Left ventricle myocardium inferior (tissue), 1 donor: ENCODE measurements around the gene MYBPC3. TPM values are rescaled to one million over a fixed set of nuclear protein-coding genes. Genes with fewer than 3 reads are reported as not detected.
"Not testable (repeated sequence)": the region's sequence is repeated elsewhere in the genome, so short reads cannot be mapped to it uniquely, and the experiment has no call there.

Source experiments
- DNase-seq: peaks from one replicate; pipeline ENCODE4 v3.0.0-alpha.2; 2020
- H3K27ac ChIP-seq: fragments of 200-600 bp; replicated peaks from 2 replicates; pipeline ENCODE4 v1.8.0; 2021
- H3K27me3 ChIP-seq: fragments of 200-600 bp; 2 replicates; pipeline ENCODE4 v1.8.0; 2021; ENCODE audit warnings: low read depth
- H3K36me3 ChIP-seq: fragments of 200-600 bp; 2 replicates; pipeline ENCODE4 v1.8.0; 2021
- H3K4me1 ChIP-seq: fragments of 200-600 bp; 2 replicates; pipeline ENCODE4 v1.8.0; 2021
- H3K4me3 ChIP-seq: fragments of 200-600 bp; 2 replicates; pipeline ENCODE4 v1.8.0; 2021; ENCODE audit warnings: mild to moderate bottlenecking, moderate library complexity
- H3K9me3 ChIP-seq: fragments of 200-600 bp; replicated peaks from 2 replicates; pipeline ENCODE4 v1.8.0; 2021
- intact Hi-C: fragments of 100-400 bp; cut with micrococcal nuclease; formaldehyde crosslinking; loops from one replicate; pipeline ENCODE4 v1.11.0; 2022
- total RNA-seq: library from RNA; stranded (reverse); fragmentation: NEBNext Ultra II Directional; extraction: Animal tissue kit (Norgen Biotek cat#: 25700); gene quantifications from one replicate; pipeline ENCODE4 v1.2.1, GENCODE V29; 2021
- TF ChIP-seq, protein P1 (sequence below): fragments of 200-600 bp; IDR thresholded peaks from 2 replicates; pipeline ENCODE4 v1.8.0; 2021; ENCODE audit warnings: antibody characterized with exemption, mild to moderate bottlenecking, borderline replicate concordance
- donor health status: DM: no; HTN: yes; CAD: no; lungs with severe emphysema.

Gene MYBPC3
- total RNA-seq, 1 donor from 2014 or later: 2,538 TPM

DNA sequence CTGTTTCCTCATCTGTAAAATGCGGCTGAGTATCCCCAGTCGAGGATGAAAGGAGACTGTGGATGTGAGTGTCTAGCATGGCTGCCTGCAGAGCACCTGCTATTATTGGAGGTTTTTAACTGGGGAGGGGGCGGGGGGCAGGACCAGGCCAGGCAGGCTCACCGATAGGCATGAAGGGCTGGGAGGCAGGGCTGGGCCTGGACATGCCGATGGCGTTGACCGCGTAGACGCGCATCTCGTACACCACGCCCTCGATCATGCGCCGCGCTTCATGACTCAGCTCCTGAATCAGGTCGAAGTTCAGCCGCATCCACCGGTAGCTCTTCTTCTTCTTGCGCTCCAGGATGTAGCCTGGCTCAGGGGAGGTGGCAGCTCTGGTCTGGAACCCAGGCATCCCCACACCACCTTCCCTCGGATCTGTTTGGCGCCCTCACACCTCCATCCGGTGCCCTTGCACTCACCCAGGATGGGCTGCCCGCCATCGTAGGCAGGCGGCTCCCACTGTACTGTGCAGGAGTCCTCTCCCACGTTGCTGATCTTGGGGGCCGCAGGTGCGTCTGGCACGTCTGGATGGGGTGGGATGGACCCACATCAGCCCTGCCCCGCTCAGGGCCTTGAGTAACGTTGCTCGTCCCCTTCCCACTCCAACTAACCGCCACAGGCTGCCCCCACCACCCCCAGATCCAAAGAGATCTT lies 15.1 kb downstream of the MYBPC3 start:
- peaks cover 88% of the 10 kb centered on the region for H3K4me1 ChIP-seq
- peaks cover 88% of the 10 kb centered on the region for H3K36me3 ChIP-seq
- no peaks in the 10 kb centered on the region for H3K27me3 ChIP-seq
- H3K9me3 ChIP-seq: no peaks in the 10 kb centered on the region
- DNase-seq: no peak
- no peak overlapping the region for H3K4me3 ChIP-seq
- intact Hi-C loops: no loop called here
- H3K27ac ChIP-seq: peak overlapping the region; percentile 97
- TF ChIP-seq, protein P1, sequence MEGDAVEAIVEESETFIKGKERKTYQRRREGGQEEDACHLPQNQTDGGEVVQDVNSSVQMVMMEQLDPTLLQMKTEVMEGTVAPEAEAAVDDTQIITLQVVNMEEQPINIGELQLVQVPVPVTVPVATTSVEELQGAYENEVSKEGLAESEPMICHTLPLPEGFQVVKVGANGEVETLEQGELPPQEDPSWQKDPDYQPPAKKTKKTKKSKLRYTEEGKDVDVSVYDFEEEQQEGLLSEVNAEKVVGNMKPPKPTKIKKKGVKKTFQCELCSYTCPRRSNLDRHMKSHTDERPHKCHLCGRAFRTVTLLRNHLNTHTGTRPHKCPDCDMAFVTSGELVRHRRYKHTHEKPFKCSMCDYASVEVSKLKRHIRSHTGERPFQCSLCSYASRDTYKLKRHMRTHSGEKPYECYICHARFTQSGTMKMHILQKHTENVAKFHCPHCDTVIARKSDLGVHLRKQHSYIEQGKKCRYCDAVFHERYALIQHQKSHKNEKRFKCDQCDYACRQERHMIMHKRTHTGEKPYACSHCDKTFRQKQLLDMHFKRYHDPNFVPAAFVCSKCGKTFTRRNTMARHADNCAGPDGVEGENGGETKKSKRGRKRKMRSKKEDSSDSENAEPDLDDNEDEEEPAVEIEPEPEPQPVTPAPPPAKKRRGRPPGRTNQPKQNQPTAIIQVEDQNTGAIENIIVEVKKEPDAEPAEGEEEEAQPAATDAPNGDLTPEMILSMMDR: no peak

DNA sequence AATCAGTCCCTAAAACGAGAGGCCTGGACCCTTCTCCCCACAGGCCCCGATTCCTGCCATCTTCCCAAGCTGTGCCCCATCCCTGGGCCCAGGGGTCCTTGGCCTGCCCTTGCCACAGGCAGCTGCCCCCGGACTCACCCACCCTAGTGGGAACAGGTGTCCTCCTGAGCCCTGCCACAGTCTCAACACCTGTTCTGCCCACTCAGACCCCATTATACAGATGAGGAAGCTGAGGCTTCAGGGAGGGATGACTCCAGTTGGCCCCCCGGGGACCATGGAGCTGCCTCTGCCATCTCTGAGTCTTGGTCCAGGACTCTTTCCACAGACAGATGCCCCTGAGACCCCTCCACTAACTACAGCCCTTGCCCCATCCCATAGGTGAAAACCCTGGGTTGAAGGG lies 15.9 kb downstream of the MYBPC3 start:
- DNase-seq: no peak
- intact Hi-C loops: no loop called here
- peak overlapping the region; percentile 97 for H3K27ac ChIP-seq

DNA sequence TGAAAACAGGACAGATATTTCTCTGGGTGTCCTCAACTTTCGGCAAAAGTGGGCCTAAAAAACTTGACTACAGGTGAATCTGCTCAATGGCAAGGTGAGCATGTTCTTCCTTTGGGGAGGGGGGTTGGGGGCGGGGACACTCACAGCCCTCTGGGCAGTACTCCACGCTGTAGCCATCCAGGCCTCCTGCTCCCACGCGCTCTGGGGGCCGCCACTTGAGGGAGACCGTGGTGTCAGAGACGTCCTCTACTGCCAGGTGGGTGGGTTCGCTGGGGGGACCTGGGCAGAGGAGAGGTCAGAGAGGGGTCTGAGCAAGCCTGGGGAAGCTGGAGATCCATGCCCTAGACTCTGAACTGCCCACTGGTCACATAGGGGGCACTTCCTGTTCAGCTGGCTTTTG lies 16.8 kb downstream of the MYBPC3 start:
- Histone ChIP-seq H3K9me3 (no peaks in the 10 kb centered on the region), H3K36me3 (peaks cover 88% of the 10 kb centered on the region), H3K27me3 (no peaks in the 10 kb centered on the region), H3K4me3 (no peak overlapping the region), H3K4me1 (peaks cover 88% of the 10 kb centered on the region), H3K27ac (peak overlapping the region; percentile 97)
- no peak for DNase-seq
- intact Hi-C loops: no loop called here
- TF ChIP-seq, protein P1: no peak

More for the DNA sequence above, 15.9 kb downstream of the MYBPC3 start:
- Histone ChIP-seq H3K36me3 (peaks cover 89% of the 10 kb centered on the region), H3K27me3 (no peaks in the 10 kb centered on the region), H3K4me3 (no peak overlapping the region), H3K9me3 (no peaks in the 10 kb centered on the region), H3K4me1 (peaks cover 88% of the 10 kb centered on the region)
- TF ChIP-seq, protein P1: no peak

DNA sequence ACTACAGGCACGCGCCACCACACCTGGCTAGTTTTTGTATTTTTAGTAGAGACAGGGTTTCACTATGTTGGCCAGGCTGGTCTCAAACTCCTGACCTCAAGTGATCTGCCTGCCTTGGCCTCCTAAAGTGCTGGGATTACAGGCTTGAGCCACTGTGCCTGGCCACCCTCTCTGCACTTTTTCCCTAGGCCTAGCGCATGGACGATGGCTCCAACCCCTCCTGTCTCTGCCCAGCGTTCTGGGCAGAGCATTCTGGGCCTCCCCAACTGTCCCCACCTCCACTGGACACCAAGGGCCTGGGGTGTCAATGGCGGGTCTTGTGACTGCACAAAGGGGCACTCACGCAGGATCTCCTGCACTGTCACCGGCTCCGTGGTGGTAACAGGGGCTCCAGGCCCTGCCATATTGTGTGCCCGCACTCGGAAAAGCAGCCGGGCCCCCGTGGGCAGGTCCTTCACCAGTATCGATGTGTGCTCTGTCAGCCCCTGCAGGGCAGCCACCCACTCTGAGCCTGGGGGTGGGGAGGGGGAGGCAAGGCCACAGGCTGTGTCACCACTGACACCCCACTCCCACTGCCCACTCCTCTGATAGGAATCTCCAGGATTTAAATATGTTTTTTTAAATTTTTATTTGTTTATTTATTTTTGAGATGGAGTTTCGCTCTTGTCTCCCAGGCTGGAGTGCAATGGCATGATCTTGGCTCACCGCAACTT lies 17.6 kb downstream of the MYBPC3 start:
- H3K9me3 ChIP-seq, H3K4me3 ChIP-seq, H3K27me3 ChIP-seq, intact Hi-C loops, DNase-seq: not testable (repeated sequence)
- Histone ChIP-seq H3K27ac (peak overlapping the region; percentile 97), H3K4me1 (peaks cover 88% of the 10 kb centered on the region), H3K36me3 (peaks cover 88% of the 10 kb centered on the region)

DNA sequence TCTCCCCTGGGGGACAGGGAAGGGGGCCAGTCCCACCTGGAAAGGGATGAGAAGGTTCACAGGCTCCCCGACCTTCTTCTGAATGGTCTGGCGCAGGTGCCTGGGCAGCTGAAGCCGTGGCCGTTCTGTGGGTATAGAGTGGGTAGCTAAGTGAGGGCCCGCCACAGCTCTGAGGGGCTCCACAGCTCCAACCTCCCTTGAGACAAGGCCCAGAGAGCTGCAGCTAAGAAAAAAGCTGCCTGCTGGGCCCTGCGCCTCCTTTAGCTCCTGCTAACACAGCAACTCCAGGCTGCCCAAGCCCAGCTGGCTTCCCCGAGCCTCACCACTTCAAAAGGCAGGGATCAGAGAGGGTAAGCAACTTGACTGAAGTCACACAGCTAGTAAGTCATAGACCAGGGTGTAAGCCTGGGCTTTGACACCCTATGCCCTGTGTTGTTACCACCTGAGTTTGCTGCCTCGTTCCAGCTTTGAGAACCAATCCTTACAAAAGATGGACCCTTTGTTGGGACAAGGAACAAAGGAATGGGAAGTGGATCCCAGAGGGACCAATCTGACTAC lies 18.5 kb downstream of the MYBPC3 start:
- intact Hi-C loops: no loop called here
- DNase-seq: no peak
- no peaks in the 10 kb centered on the region for H3K27me3 ChIP-seq
- peaks cover 88% of the 10 kb centered on the region for H3K4me1 ChIP-seq
- peak overlapping the region; percentile 97 for H3K27ac ChIP-seq
- no peaks in the 10 kb centered on the region for H3K9me3 ChIP-seq
- peaks cover 88% of the 10 kb centered on the region for H3K36me3 ChIP-seq
- TF ChIP-seq, protein P1: no peak
- no peak overlapping the region for H3K4me3 ChIP-seq

DNA sequence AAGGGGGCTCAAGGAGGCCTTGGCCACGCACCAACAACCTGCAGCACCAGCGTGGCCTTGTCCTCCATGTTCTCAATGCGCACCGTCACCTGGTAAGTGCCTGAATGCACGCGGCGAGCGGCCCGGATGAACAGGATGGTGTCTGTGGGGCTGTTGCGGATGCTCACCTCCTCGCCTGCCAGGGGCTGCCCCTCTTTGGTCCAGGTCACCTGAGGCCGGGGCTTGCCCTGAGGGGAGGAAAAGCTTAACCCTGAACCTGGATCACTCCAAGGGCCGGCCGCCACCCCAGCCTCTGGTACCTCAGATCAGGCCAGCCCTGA lies 19.0 kb downstream of the MYBPC3 start:
- no peaks in the 10 kb centered on the region for H3K27me3 ChIP-seq
- peaks cover 88% of the 10 kb centered on the region for H3K4me1 ChIP-seq
- H3K4me3 ChIP-seq: no peak overlapping the region
- TF ChIP-seq, protein P1: no peak
- no peak for DNase-seq
- H3K36me3 ChIP-seq: peaks cover 90% of the 10 kb centered on the region
- peak overlapping the region; percentile 97 for H3K27ac ChIP-seq
- no peaks in the 10 kb centered on the region for H3K9me3 ChIP-seq
- intact Hi-C loops: no loop called here
